ENCODE measurements around the gene CLBA1. TPM values are rescaled to one million over a fixed set of nuclear protein-coding genes. Genes with fewer than 3 reads are reported as not detected.

Gene CLBA1
- total RNA-seq, 2 experiments from 2014 or later: 0.47 to 0.67 TPM

GRCh38 chr14:105012171-105012985 is 26.8 kb downstream of the CLBA1 start:
- ATAC-seq: no peak
- Mint-ChIP-seq H3K9me3 (no peaks in the 10 kb centered on the region), H3K36me3 (ENCODE audit: low read depth) (peaks cover 48% of the 10 kb centered on the region), H3K27me3 (no peaks in the 10 kb centered on the region), H3K4me3 (no peak overlapping the region), H3K4me1 (ENCODE audit: low read depth) (peaks cover 38% of the 10 kb centered on the region), H3K27ac (no peak overlapping the region)
- intact Hi-C loops (cut with micrococcal nuclease): no loop called here
- DNase-seq: no peak
- no peak for TF ChIP-seq CTCF (IDR thresholded peaks at IDR 0.05)
- ChIA-PET CTCF (interaction anchor here (1.3 kb wide), 1 partner anchor 33 kb away, joined by 4 read pairs; no protein-coding TSS in a partner anchor), POLR2A (interaction anchor here (0.6 to 9.7 kb wide), 5 partner anchors 7 to 170 kb away, joined by 3 to 69 read pairs (median 4); partner anchors contain the start of gene CDCA4)

GRCh38 chr14:105013150-105013785 is 27.7 kb downstream of the CLBA1 start:
- no peak for TF ChIP-seq CTCF (IDR thresholded peaks at IDR 0.05)

GRCh38 chr14:105014032-105014431 is 28.4 kb downstream of the CLBA1 start:
- Mint-ChIP-seq H3K4me3 (no peak overlapping the region), H3K4me1 (ENCODE audit: low read depth) (peaks cover 49% of the 10 kb centered on the region), H3K27me3 (no peaks in the 10 kb centered on the region), H3K36me3 (ENCODE audit: low read depth) (peaks cover 61% of the 10 kb centered on the region), H3K27ac (no peak overlapping the region), H3K9me3 (no peaks in the 10 kb centered on the region)
- intact Hi-C loops (cut with micrococcal nuclease): no loop called here
- POLR2A ChIA-PET: interaction anchor here (1.3 to 9.7 kb wide), 4 partner anchors 9 to 80 kb away, joined by 3 to 69 read pairs (median 5); no protein-coding TSS in a partner anchor
- TF ChIP-seq CTCF (IDR thresholded peaks at IDR 0.05): no peak
- no peak for ATAC-seq
- no peak for DNase-seq
- CTCF ChIA-PET: interaction anchor here (4.0 kb wide), 1 partner anchor 32 kb away, joined by 21 read pairs; no protein-coding TSS in a partner anchor

More at GRCh38 chr14:105013150-105013785, 27.7 kb downstream of the CLBA1 start:
- Mint-ChIP-seq H3K27ac (no peak overlapping the region), H3K27me3 (no peaks in the 10 kb centered on the region), H3K4me1 (ENCODE audit: low read depth) (peaks cover 45% of the 10 kb centered on the region), H3K9me3 (no peaks in the 10 kb centered on the region), H3K4me3 (no peak overlapping the region), H3K36me3 (ENCODE audit: low read depth) (peaks cover 53% of the 10 kb centered on the region)
- CTCF ChIA-PET: interaction anchor here (1.3 to 4.0 kb wide), 2 partner anchors 32 kb away, joined by 4 to 21 read pairs; no protein-coding TSS in a partner anchor
- intact Hi-C loops (cut with micrococcal nuclease): no loop called here
- ATAC-seq (no peak), DNase-seq (no peak)
- POLR2A ChIA-PET: interaction anchor here (0.9 to 9.7 kb wide), 4 partner anchors 8 to 24 kb away, joined by 3 to 69 read pairs (median 5); no protein-coding TSS in a partner anchor

- Mint-ChIP-seq H3K27ac (peak overlapping the region; percentile 17), H3K27me3 (no peaks in the 10 kb centered on the region), H3K4me3 (no peak overlapping the region), H3K4me1 (ENCODE audit: low read depth) (peaks cover 55% of the 10 kb centered on the region), H3K36me3 (ENCODE audit: low read depth) (peaks cover 65% of the 10 kb centered on the region), H3K9me3 (no peaks in the 10 kb centered on the region)
- TF ChIP-seq CTCF (IDR thresholded peaks at IDR 0.05): no peak
- ATAC-seq (no peak), DNase-seq (no peak)
- CTCF ChIA-PET: interaction anchor here (4.0 kb wide), 1 partner anchor 31 kb away, joined by 21 read pairs; no protein-coding TSS in a partner anchor
- POLR2A ChIA-PET: interaction anchor here (1.3 to 9.7 kb wide), 5 partner anchors 10 to 79 kb away, joined by 3 to 69 read pairs (median 4); no protein-coding TSS in a partner anchor
- intact Hi-C loops (cut with micrococcal nuclease): no loop called here
Observed at GRCh38 chr14:105014631-105015030, 29.0 kb downstream of the CLBA1 start.

Data from activated CD8-positive, alpha-beta T cell treated with anti-CD3 and anti-CD28 coated beads for 36 hours (primary cell).